A549 (cell line): ENCODE measurements around the gene BCAS3. TPM values are rescaled to one million over a fixed set of nuclear protein-coding genes. Genes with fewer than 3 reads are reported as not detected.
A peak's percentile ranks its signal among the peaks of the same experiment; 100 is the strongest.

ENCODE experiments used
- ATAC-seq, 2 experiments: fragments of 200-7000 bp in 1 of 2; fragments of >200 bp in 1 of 2; cut with Nextera tagmentation in 1 of 2; cut with Tn5 transposase in 1 of 2; 3 replicates each; pipeline versions ENCODE4 v1.8.0 to v1.9.1; 2018 to 2020; ENCODE audit warnings: mild to moderate bottlenecking in 1 of 2, moderate library complexity in 1 of 2
- CTCF ChIA-PET: fragments of 300-600 bp; sonication (Branson Sonifier 250); formaldehyde crosslinking; extraction: SDS; loops from one replicate; lab custom pipeline; 2021; ENCODE audit warnings: antibody characterized with exemption, inconsistent platforms; lab: Yijun Ruan, JAX
- POLR2A ChIA-PET: fragments of 350-600 bp; formaldehyde crosslinking; extraction: SDS; loops from one replicate; lab custom pipeline; 2021; ENCODE audit warnings: antibody characterized with exemption, inconsistent platforms; lab: Yijun Ruan, JAX
- DNase-seq, 2 experiments: peaks; one replicate each; pipeline versions ENCODE4 v3.0.0 to v3.0.0-alpha.2; 2011 to 2016; ENCODE audit warnings: low read depth in 1 of 2, low spot score in 1 of 2
- FAIRE-seq: peaks from 2 replicates; lab custom pipeline; 2011; peaks lifted over from hg19 to GRCh38; lab: Jason Lieb, UNC
- H3K27ac ChIP-seq, 2 experiments: fragments of >200 bp; sonication (Bioruptor Twin); formaldehyde crosslinking; 3 replicates each; pipeline ENCODE4 v1.5.1; 2016 to 2017
- H3K4me1 ChIP-seq: fragments of >200 bp; sonication (Bioruptor Twin); formaldehyde crosslinking; 3 replicates; pipeline ENCODE4 v1.6.1; 2016
- H3K4me2 ChIP-seq: fragments of >200 bp; sonication (Bioruptor Twin); formaldehyde crosslinking; 3 replicates; pipeline ENCODE4 v1.6.1; 2016
- H3K4me3 ChIP-seq: fragments of >200 bp; sonication (Bioruptor Twin); formaldehyde crosslinking; 3 replicates; pipeline ENCODE4 v1.5.1; 2016
- H3K9me3 ChIP-seq: fragments of >200 bp; sonication (Bioruptor Twin); formaldehyde crosslinking; 3 replicates; pipeline ENCODE4 v1.6.1; 2016
- BHLHE40 ChIP-seq: IDR thresholded peaks from 2 replicates; pipeline ENCODE4 v1.6.1; 2012; ENCODE audit warnings: low read depth, low read length, inconsistent platforms
- CBX2 ChIP-seq: fragments of 200-600 bp; sonication (generic); IDR thresholded peaks from 2 replicates; pipeline ENCODE4 v1.6.1; 2016; ENCODE audit warnings: low read depth, mild to moderate bottlenecking, borderline replicate concordance
- CBX8 ChIP-seq: fragments of 200-600 bp; sonication (generic); IDR thresholded peaks from 2 replicates; pipeline ENCODE4 v1.6.1; 2016
- CHD2 ChIP-seq: fragments of 150-350 bp; IDR thresholded peaks from 2 replicates; pipeline ENCODE4 v1.6.1; 2014; ENCODE audit warnings: low read length; ENCODE audit not compliant: partially characterized antibody
- EHF ChIP-seq: fragments of 250-450 bp; sonication (Bioruptor Pico); IDR thresholded peaks from 2 replicates; pipeline ENCODE4 v1.5.0; 2020; ENCODE audit warnings: mild to moderate bottlenecking
- FOSB ChIP-seq: fragments of 250-450 bp; sonication (Bioruptor Pico); IDR thresholded peaks from 2 replicates; pipeline ENCODE4 v1.5.0; 2020; ENCODE audit warnings: mild to moderate bottlenecking, moderate library complexity
- FOSL2 ChIP-seq, 2 experiments: fragments of 450-650 bp in 1 of 2; fragments of >200 bp in 1 of 2; sonication (Bioruptor Twin) in 1 of 2; formaldehyde crosslinking; IDR thresholded peaks; 2 replicates each; pipeline versions ENCODE4 v1.5.0 to v1.6.1; 2016 to 2020; ENCODE audit warnings: mild to moderate bottlenecking in 1 of 2, moderate library complexity in 1 of 2
- FOXS1 ChIP-seq: fragments of 250-450 bp; sonication (Bioruptor Pico); IDR thresholded peaks from 2 replicates; pipeline ENCODE4 v1.5.0; 2020; ENCODE audit warnings: mild to moderate bottlenecking, moderate library complexity
- GATA3 ChIP-seq: IDR thresholded peaks from 2 replicates; pipeline ENCODE4 v1.6.1; 2012; ENCODE audit warnings: borderline replicate concordance
- HOXB13 ChIP-seq: fragments of 250-450 bp; sonication (Bioruptor Pico); IDR thresholded peaks from 2 replicates; pipeline ENCODE4 v1.5.0; 2020; ENCODE audit warnings: low read depth, mild to moderate bottlenecking, moderate library complexity
- JUN ChIP-seq, 2 experiments: fragments of >200 bp; sonication (Bioruptor Twin); formaldehyde crosslinking; IDR thresholded peaks; 2 replicates in 1 of 2; 3 replicates in 1 of 2; pipeline ENCODE4 v1.6.1; 2016 to 2017
- MAFK ChIP-seq: fragments of 450-650 bp; IDR thresholded peaks from 2 replicates; pipeline ENCODE4 v1.6.1; 2014; ENCODE audit not compliant: partially characterized antibody
- MYC ChIP-seq: IDR thresholded peaks from 2 replicates; pipeline ENCODE4 v1.6.1; 2012; ENCODE audit warnings: mild to moderate bottlenecking, inconsistent platforms, low read length, improper control_type of control experiment, borderline replicate concordance
- NFE2L2 ChIP-seq: fragments of 150-350 bp; conservative IDR thresholded peaks from 2 replicates; pipeline ENCODE4 v1.6.1; 2014; ENCODE audit warnings: low read length
- NPAS2 ChIP-seq: fragments of 250-450 bp; sonication (Bioruptor Pico); IDR thresholded peaks from 2 replicates; pipeline ENCODE4 v1.8.0; 2022; ENCODE audit warnings: mild to moderate bottlenecking, moderate library complexity, borderline replicate concordance
- RCOR1 ChIP-seq: fragments of 150-350 bp; IDR thresholded peaks from 2 replicates; pipeline ENCODE4 v1.6.1; 2014; ENCODE audit warnings: antibody characterized with exemption, low read length, low read depth
- SMC3 ChIP-seq: fragments of >200 bp; sonication (Bioruptor Twin); formaldehyde crosslinking; IDR thresholded peaks from 3 replicates; pipeline ENCODE4 v1.6.1; 2018; ENCODE audit warnings: inconsistent platforms
- TFCP2L1 ChIP-seq: fragments of 250-450 bp; sonication (Bioruptor Pico); IDR thresholded peaks from 2 replicates; pipeline ENCODE4 v1.5.0; 2021; ENCODE audit warnings: mild to moderate bottlenecking
- ZC3H11A ChIP-seq: fragments of 450-650 bp; IDR thresholded peaks from 2 replicates; pipeline ENCODE4 v1.6.1; 2014; ENCODE audit warnings: antibody characterized with exemption, mild to moderate bottlenecking
- ZFP36 ChIP-seq: fragments of 450-650 bp; IDR thresholded peaks from 2 replicates; pipeline ENCODE4 v1.6.1; 2014; ENCODE audit warnings: borderline replicate concordance; ENCODE audit not compliant: partially characterized antibody
- WGBS: methylation state at CpG from one replicate; pipeline ENCODE4 v1.1.6; 2017; ENCODE audit errors: missing lambda C conversion rate; 5-methylcytosine and 5-hydroxymethylcytosine counted together
- polyA plus RNA-seq, 4 experiments: library from polyadenylated mRNA; depleted of rRNA in 3 of 4; stranded (reverse); fragments of >200 nt; fragmentation: RNase III in 1 of 4; extraction: RNeasy Plus Mini Kit Qiagen cat#74134 plus additional on column Dnase treatment in 1 of 4; gene quantifications; 2 replicates in 3 of 4; 3 replicates in 1 of 4; pipeline ENCODE4 v1.2.3, GENCODE V29; 2011 to 2017
- TF ChIP-seq, protein P1 (sequence below): fragments of 150-350 bp; IDR thresholded peaks from 2 replicates; pipeline ENCODE4 v1.6.1; 2014; ENCODE audit warnings: low read depth, mild to moderate bottlenecking, low read length
- TF ChIP-seq, protein P2 (sequence below): IDR thresholded peaks from 2 replicates; pipeline ENCODE4 v1.6.1; 2012

Gene BCAS3
- polyA plus RNA-seq, 2 of the 4 experiments (the other 2 are of a cell fraction): 14.7 to 43.4 TPM

DNA sequence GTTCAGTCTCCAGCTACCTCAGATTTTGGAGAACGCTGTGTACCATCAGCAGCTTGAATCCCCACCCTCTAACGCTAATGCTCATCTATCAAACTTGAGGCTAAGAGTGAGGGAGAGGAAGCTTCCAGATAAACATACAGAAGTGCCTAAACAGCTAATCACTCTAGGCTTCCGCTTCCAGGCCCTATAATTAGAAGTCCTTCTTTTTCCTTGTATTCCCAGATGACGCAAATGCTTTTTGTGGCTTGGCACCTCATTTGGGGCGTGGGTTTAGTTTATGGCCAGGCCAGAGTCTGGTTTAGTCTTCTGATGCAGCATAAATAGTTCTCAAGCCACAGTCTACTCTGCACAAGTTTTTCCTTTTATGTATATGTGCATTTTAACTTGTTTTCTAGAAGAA, 263.4 kb downstream of the BCAS3 start:
- no peak for FAIRE-seq
- Histone ChIP-seq H3K4me1 (no peaks in the 10 kb centered on the region), H3K4me2 (no peak overlapping the region), H3K9me3 (no peaks in the 10 kb centered on the region), H3K4me3 (no peak overlapping the region), H3K27ac (no peak overlapping the region)
- no peak for TF ChIP-seq ZFP36
- no peak for TF ChIP-seq FOXS1 (CRISPR knock-in tag)
- no peak for TF ChIP-seq BHLHE40
- TF ChIP-seq NFE2L2: no peak
- TF ChIP-seq GATA3: no peak
- TF ChIP-seq SMC3: no peak
- WGBS: 90% methylated on average over 5 of the region's 5 CpGs
- DNase-seq: no peak
- ChIA-PET CTCF (interaction anchor here (0.6 to 1.0 kb wide), 4 partner anchors 13 to 474 kb away, joined by 3 read pairs; no protein-coding TSS in a partner anchor), POLR2A (no interaction called here)
- no peak for ATAC-seq

DNA sequence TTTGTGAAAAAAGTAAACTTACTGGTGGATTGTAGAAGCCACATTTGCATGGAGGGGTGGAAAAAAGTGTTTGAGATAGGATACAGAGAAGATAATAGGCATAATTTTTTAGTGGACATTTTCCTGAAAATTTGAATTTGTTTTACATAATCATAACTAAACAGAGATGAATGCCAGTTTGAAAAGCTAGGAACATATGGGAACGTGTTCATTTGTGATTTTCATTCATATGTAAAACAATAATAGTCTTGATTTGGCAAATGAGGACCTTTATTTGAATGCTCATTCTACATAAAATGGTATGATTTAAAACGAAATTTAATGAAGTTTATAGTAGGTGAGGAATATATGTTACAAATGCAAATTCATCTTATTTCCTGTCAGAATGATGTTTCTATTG, 263.9 kb downstream of the BCAS3 start:
- FAIRE-seq: no peak
- no peak overlapping the region for H3K27ac ChIP-seq
- CTCF ChIA-PET: interaction anchor here (0.6 to 1.0 kb wide), 4 partner anchors 13 to 473 kb away, joined by 3 read pairs; no protein-coding TSS in a partner anchor
- no peak for DNase-seq
- no peak overlapping the region for H3K4me3 ChIP-seq
- WGBS: 48% methylated on average over 2 of the region's 2 CpGs
- TF ChIP-seq MYC (no peak), NPAS2 (CRISPR knock-in tag) (no peak), FOSB (CRISPR knock-in tag) (no peak), JUN (IDR thresholded peaks at IDR 0.05) (no peak), ZC3H11A (no peak), HOXB13 (CRISPR knock-in tag) (no peak), CBX8 (no peak), CHD2 (no peak), RCOR1 (no peak), ZFP36 (no peak), FOSL2 (IDR thresholded peaks at IDR 0.05) (no peak), FOSL2 (CRISPR knock-in tag; IDR thresholded peaks at IDR 0.05) (no peak), TFCP2L1 (CRISPR knock-in tag) (no peak), CBX2 (no peak), EHF (CRISPR knock-in tag) (no peak), SMC3 (no peak), MAFK (no peak)
- TF ChIP-seq, protein P1, sequence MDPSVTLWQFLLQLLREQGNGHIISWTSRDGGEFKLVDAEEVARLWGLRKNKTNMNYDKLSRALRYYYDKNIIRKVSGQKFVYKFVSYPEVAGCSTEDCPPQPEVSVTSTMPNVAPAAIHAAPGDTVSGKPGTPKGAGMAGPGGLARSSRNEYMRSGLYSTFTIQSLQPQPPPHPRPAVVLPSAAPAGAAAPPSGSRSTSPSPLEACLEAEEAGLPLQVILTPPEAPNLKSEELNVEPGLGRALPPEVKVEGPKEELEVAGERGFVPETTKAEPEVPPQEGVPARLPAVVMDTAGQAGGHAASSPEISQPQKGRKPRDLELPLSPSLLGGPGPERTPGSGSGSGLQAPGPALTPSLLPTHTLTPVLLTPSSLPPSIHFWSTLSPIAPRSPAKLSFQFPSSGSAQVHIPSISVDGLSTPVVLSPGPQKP: no peak
- TF ChIP-seq, protein P2, sequence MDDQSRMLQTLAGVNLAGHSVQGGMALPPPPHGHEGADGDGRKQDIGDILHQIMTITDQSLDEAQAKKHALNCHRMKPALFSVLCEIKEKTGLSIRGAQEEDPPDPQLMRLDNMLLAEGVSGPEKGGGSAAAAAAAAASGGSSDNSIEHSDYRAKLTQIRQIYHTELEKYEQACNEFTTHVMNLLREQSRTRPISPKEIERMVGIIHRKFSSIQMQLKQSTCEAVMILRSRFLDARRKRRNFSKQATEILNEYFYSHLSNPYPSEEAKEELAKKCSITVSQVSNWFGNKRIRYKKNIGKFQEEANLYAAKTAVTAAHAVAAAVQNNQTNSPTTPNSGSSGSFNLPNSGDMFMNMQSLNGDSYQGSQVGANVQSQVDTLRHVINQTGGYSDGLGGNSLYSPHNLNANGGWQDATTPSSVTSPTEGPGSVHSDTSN: no peak
- TF ChIP-seq, all 56 proteins: peak for 0
- ATAC-seq: no peak
- no peaks in the 10 kb centered on the region for H3K4me1 ChIP-seq
- POLR2A ChIA-PET: no interaction called here
- H3K9me3 ChIP-seq: no peaks in the 10 kb centered on the region
- H3K4me2 ChIP-seq: no peak overlapping the region

DNA sequence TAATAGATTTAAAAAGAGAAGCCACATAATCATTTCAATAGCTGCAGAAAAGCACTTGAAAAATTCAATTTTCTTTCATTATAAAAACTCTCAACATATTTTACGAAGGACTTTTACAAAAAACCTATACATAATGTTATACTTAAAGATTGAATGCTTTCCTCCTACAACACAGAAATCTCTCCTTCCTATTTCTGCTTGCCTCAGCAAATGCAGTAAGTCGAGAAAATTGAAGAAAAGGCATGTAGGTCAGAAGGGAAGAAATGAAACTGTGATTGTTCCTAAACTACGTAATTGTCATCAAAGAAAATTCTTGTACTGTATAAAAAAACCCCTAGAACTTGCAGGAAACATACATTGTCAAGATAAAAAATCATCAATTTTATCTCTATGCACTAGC, 267.1 kb downstream of the BCAS3 start:
- ChIA-PET POLR2A (no interaction called here), CTCF (no interaction called here)
- TF ChIP-seq MAFK (peak; percentile 81), RCOR1 (no peak)
- no peak for DNase-seq
- Histone ChIP-seq H3K4me3 (no peak overlapping the region), H3K4me1 (no peaks in the 10 kb centered on the region), H3K27ac (no peak overlapping the region), H3K9me3 (no peaks in the 10 kb centered on the region), H3K4me2 (no peak overlapping the region)
- no peak for ATAC-seq
- FAIRE-seq: no peak
- WGBS: 85% methylated on average over 3 of the region's 3 CpGs
